ENCODE results near the gene INTU. TPM values are rescaled to one million over a fixed set of nuclear protein-coding genes. Genes with fewer than 3 reads are reported as not detected.
"Not testable (repeated sequence)": the region's sequence is repeated elsewhere in the genome, so short reads cannot be mapped to it uniquely, and the experiment has no call there.

The INTU gene
- polyA plus RNA-seq, 1 donor = 10.3 TPM

DNA sequence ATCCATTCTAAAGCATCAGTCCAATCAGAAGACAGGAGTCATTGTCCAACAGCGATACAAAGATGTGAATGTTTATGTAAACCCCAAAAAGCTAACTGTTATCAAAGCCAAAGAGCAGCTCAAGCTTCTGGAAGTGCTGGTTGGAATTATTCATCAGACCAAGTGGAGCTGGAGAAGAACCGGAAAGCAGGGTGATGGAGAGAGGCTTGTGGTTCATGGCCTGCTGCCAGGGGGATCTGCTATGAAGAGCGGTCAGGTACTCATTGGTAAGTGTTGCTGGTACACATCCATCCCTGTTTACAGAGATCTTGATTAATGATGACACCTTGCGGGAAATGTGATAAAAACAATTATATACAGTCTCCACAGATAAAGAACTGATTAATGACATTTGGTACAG, 11.0 kb downstream of the INTU start:
- DNase-seq = no peak

DNA sequence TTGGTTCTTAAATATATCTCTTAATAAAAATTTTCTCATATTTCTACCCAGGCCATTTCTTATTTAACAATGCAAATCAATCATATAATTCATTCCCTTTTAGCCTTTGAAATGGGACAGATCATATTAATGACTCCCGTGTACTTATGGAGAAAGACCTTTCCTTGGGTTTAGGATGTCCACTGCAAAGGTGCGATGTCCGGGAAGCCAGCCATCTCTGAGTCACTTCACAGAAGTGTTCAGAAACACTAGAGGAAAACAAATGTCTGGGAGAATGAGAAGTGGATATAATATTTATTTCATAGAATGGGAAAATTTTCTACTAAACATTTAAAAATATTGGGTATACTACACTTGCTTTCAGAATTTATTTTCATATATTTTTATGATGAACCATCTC, 15.3 kb downstream of the INTU start:
- DNase-seq = no peak

DNA sequence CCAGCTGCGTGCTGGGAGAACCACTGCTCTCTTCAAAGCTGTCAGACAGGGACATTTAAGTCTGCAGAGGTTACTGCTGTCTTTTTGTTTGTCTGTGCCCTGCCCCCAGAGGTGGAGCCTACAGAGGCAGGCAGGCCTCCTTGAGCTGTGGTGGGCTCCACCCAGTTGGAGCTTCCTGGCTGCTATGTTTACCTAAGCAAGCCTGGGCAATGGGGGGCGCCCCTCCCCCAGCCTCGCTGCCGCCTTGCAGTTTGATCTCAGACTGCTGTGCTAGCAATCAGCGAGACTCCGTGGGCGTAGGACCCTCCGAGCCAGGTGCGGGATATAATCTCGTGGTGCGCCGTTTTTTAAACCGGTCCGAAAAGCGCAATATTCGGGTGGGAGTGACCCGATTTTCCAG, 22.8 kb downstream of the INTU start:
- not testable (repeated sequence) for DNase-seq

DNA sequence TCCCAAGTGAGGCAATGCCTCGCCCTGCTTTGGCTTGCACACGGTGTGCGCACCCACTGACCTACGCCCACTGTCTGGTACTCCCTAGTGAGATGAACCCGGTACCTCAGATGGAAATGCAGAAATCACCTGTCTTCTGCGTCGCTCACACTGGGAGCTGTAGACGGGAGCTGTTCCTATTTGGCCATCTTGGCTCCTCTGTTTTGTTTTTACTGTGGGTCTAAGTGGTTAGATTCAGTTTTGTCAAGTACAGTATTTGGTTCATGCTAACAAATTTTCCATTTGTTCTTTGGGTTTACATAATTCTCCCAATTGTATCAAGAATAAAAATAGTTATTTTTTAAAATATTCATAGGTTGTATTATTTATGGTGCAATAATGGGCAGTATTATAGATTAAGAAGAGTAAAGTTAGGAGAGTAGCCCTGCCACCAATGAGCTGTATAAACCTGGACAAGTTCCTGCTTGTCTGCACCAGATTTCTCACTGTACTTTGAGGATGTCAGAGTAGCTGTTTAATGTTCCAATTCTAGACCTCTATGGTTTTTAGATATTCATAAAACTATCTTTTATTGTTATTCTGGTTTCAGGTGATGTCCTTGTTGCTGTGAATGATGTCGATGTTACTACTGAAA, 23.4 kb downstream of the INTU start:
- no peak for DNase-seq

DNA sequence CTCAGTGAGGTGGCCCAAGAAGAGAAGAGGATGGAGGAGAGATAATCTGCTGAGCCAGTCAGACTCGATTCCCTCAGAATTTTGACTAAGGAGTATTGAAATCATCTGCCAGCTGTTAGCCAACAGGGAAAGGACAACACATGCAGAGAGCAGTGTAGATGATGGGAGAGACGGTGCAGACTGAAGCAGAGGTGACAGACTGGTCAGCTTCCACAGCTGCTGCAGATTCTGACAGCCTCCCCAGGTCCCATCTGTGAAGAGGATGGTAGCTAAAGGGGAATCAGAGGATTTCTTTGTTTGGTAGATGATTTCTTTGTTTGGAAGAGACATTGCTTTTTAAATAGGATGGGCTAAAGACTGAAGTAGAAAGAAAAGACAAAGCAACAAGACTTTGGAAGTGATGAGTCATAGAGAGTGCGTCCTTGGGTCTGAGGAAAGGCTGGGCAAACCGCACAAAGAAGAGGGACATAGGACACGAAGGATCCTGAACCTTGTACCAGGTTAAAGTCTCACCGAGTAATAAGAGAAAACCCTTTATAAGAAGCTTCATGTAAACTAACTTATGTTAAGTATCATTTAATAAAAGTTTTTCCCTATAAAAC, 27.6 kb downstream of the INTU start:
- DNase-seq = no peak

DNA sequence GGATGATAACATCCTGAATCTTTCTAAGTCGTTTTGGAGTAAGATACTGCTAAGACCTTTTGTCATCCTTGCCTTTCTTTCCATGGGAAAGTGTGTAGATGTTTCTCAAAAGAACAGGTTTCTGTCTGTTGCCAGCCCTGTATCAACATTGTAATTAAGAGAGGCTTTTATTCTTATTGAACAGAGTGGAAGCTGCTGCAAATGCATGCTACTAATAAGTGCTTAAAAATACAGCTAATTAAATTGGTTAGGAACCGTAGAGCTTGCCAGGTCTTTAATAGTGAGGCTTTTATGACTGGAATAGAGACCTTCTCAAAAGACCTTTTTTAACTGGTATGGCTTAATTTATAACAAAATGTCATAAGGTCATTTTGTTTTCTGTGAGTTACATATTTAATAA, 34.4 kb downstream of the INTU start:
- no peak for DNase-seq

DNA sequence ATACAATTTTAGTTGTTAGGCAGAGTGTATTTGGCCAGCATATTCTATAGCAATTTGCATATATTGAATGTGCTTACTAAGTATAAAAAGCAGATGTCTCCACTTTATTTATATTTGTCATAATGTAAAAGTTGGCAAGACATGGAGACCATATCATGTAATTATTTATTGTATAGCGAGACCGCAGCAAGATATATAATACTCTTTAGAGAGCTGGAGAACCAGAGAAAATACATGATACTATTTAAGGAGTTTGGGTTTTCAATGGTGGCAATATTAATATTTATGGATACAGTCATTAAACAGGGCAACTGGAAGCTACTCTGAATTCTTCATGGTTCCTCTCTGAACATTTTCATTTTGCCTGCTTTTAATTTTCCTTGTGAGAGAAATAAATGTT, 35.0 kb downstream of the INTU start:
- no peak for DNase-seq

DNA sequence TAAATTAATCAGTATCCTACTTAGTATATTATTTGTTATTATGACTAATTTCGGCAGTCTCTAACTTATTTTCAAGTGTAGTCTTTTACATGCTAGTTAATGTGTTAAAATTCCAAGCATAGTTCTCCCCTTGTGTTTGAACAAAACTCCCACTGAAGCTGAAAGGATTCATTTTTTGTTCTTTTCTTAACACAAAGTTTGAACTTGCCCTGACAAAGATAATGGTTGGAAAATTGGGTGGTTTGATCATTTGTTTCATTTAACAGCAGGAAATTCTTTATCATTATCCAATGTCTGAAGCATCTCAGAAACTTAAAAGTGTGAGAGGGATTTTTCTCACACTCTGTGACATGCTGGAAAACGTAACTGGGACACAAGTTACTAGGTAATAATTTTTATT, 36.0 kb downstream of the INTU start:
- no peak for DNase-seq

DNA sequence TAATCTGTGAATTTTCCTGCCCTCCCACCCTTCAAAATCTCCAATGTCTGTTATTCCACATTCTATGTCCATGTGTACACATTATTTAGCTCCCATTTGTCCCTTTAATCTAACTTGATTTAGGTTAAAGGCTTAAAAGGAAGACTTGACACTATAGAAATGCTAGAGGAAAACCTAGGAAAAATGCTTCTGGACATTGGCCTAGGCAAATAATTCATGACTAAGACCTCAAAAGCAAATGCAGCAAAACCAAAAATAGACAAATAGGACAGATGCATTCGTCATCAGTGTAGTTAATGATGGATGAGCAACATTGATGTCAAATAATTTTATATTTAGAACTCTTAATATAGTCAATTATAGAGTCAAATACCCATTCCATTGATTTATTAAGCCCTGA, 36.9 kb downstream of the INTU start:
- no peak for DNase-seq

DNA sequence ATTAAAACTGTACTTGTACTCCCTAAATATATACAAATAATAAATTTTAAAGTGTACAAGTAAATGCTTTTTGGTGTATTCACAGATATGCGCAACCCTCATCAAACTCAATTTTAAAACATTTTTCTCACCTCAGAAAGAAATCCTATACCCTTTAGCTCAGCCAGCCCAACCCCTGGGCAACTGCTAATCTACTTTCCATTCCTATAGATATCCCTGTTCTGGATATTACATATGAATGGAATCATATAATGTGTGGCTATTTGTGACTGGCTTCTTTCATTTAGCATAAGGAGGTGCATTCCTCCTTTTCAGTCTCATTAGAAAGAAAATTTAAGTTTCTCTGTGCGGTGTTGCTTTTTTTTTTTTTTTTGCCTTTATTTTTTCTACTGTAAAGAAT, 39.4 kb downstream of the INTU start:
- no peak for DNase-seq

DNA sequence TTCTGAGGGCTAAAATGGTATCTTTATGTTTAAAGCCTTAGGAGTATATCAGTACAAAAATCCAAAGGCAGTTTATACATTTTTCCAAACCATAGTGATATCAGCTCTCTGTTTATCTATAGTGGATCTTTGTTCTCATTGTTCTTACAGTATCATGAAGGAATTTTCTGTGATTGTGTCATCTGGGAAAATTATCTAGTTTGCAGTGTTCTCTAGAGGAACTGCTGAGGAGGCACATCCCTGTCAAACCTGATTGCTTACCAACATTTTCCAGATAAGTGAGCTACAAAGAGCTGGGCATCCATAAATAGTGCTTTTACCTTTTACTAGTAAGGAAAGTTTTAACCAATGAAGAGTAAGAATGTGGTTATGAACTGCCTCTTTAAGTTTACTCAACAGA, 52.5 kb downstream of the INTU start:
- no peak for DNase-seq

DNA sequence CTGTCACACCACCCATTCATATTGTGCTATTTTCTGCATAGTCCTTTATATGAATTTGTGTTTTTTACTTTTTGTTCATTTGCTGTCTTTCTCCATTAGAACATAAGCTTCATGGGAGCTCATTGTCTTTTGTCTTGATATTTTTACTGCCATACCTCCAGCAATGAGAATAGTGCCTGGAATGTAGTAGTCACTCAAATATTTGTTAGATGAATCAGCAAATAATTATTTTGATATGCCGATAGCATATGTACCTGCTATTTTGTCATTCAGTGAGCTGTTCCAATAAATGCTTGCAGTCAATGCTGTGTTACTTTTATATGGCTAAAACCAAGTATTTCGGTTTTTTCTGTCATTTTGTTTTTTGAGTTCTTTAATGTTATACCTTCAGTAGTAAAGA, 53.9 kb downstream of the INTU start:
- DNase-seq = no peak

DNA sequence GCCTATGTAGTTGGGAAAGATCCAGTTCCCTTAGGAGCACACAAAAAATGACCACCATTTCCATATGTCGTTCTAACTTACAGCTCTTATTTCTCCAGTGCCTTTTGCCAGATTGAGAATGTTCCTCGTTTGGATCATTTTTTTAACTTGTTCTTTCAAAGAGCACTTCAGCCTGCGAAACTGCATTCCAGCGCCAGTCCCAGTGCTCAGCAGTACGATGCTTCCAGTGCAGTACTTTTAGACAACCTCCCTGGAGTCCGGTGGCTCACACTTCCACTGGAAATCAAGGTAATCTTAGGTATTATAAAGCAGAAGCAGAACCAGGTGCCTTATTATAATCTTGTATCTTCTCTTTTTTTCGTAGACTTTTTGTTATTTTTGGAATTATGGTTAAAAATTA, 54.8 kb downstream of the INTU start:
- DNase-seq = no peak

DNA sequence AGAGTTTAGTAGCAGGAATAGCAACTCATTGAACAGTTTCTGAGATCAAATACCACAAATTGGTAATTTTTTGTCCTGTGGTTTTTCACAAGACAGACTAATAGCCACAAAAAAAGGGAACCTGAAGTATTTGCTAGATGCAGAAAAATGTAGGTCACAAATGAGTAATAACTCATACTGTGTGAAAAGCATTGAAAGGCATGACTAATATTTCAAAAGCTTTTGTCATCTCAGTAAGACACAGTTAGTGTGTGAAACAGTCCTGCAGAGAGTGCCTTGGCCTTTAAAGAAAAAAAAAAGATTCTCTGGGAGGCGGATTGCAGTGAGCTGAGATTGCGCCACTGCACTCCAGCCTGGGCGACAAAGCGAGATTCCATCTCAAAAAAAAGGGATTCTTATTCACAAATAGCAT, 66.0 kb downstream of the INTU start:
- no peak for DNase-seq

DNA sequence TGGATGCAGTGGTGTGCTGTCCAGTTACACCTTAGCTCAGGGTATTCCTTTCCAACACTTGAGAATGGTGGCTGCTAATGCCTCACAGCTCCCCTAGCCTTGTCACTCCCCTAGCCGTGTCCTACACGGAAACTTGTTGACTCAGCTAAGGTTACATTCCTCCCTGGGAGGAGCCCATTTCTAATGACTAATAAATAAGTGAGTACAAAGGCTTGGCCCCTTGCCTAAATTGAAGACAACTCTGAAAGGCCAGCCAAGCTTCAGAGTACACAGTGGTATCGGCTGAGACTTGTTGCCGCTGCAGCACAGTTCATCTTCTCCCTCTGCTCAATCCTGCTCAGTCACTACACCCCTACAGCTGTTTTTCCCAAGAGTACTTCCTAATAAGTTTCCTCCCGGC, 76.2 kb downstream of the INTU start:
- DNase-seq = no peak

DNA sequence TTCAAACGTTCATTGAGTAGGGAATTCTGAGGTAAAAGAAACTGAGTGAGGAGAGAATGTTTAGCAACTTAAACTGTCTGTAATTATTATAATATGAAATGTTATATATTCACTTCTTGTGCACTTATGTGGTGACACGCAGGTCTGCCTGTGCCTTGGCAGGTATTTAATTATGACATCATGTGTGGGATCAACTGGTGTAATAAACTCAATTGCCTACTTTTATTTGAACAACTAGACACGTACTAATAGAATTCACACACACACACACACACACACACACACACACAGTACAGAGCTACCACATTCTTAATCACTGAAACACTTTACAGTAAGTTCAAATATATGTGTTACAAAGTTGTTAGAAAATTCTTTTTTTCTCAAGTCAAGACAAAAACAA, 76.7 kb downstream of the INTU start:
- no peak for DNase-seq

DNA sequence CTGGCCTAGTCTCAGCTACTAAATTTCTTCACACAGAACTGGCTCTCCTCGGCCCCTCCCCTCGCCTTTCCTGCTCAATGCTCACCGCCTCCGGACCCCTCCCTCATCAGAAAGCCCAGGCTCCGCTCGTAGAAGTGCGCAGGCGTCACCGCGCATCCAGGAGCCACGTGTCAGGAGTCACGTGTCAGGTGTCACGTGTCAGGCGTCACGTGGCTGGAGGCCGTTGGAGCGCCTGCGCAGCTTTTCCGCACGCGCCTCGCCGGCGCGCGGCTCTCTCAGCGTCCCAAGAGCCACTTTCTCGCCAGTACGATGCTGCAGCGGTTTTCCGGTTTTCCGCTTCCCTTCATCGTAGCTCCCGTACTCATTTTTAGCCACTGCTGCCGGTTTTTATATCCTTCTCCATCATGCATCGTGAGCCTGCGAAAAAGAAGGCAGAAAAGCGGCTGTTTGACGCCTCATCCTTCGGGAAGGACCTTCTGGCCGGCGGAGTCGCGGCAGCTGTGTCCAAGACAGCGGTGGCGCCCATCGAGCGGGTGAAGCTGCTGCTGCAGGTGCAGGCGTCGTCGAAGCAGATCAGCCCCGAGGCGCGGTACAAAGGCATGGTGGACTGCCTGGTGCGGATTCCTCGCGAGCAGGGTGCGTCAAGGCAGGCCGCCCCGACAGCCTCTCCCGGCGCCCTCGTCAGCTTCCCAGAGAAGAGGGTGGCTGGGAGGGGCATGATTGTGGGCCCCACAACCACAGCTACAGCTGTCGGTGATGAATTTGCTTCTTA, 97.6 kb downstream of the INTU start, which contains the start of gene SLC25A31:
SLC25A31 (plus strand) TSS at position 259 of the 772 bp plus-strand sequence; CDS start at position 405, 146 bp downstream.
- no peak for DNase-seq

DNA sequence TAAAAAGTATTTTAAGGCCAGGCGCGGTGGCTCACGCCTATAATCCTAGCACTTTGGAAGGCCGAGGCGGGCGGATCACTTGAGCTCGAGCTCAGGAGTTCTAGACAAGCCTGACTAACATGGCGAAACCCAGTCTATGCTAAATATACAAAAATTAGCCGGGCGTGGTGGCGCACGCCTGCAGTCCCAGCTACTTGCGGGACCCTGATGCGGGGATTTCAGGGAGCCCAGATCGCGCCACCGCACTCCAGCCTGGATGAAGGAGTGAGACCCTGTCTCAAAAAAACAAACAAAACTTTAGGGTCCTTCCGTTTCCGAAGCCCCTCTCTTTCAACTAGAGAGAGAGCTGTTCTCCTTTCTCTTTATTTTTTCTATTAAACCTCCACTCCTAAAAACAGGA, 98.6 kb downstream of the INTU start:
- no peak for DNase-seq

DNA sequence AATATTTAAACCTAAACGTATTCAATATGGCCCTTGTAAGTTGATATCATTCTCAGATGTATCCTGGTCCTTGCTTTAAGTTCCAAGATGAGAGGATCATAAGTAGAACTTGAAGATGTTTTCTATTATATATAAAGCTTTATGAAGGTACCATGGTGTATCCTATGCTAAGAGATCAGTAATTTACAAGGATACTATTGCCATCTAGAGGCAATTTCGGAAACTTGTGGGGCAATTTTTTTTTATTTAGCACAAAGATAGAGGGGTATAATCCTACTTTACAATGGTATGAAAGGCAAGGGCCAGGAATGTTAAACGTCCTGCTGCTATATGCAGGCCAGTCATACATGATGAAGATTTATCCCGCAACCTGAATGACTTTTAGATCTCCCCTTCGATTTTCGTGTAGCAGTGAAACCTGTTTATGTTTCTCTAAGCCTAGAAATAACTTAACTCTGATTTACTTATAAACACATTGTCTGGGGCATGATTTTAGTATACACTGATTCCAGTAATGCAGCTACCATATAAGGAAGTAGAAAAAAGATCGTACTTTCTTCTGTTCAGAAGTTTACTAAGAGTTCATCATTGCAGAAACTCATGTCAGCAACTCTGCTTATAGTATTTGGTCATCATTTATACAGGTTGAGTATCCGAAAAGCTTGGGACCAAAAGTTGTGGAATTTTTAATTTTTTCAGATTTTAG, 100.0 kb downstream of the INTU start:
- DNase-seq = peak; percentile 11

DNA sequence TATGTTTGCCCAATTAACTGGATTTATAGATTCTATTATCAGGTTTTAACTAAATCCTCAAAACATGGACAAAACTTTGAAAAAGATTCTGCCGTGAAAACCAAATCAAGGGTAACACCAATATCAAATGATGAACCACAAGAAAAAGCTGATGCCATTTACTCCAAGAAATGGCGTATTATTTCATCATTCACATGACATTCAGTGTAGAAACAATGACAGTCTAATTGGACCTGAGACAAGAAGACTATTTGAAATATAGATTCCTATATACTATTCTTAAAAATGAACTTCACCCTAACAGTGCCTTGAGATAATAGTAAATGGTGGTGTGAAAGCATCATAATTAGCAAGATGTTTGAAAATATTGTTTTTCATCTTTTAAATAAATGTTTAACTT, 102.2 kb downstream of the INTU start:
- no peak for DNase-seq

DNA sequence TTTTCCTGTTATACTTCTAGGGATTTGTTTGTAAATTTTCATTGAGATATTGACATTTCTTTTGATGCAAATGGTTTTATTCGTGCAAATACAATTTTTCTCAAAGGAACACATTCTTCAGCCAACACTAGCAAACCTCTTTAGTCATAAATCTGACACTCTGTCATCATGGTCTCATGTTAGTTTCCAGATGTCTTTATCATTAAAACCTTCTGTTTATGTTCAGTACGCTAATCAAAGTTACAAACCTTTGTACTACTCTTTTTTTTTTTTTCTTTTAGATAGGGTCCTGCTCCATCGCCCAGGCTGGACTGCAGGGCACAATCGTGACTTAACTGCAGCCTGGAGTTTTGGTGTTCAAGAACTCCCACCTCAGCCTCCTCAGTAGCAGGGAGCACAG, 104.5 kb downstream of the INTU start:
- peak; percentile 9 for DNase-seq

DNA sequence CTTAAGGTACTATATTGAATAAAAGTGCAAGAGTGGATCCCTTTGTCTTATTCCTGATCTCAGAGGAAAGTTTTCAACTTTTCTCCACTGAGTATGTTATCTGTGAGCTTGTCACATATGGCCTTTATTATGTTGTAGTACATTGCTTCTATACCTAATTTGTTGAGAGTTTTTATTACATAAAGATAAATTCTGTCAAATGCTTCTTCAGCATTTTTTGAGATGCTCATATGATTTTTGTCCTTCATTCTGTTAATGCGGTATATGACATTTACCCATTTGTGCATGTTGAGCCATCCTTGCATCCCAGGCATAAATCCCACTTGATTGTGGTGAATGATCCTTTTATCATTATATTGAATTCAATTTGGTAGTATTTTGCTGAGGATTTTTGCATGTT, 108.5 kb downstream of the INTU start:
- DNase-seq = no peak

DNA sequence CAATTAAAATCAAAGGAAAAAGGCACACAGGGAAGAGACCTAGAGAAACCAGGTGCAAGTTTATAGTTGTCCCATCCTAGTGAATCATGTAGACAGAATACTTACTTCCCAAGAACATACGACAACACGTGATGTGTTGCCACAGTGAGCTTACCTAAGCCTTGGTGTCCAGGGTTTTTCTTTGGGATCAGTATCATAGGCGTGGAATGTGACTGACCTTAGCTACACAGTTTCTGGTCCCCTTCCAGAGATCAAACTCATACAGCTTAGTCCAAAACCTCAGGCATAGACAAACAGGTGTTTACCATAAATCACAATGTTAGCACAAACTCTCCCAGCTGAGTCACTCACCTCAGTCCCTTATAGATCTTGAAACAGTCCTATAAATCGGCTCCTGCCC, 115.1 kb downstream of the INTU start:
- no peak for DNase-seq
